WTC11 (cell line): ENCODE results near the gene CHSY3.

Source experiments
- CREB1 ChIP-seq: sonication (generic); formaldehyde crosslinking; IDR thresholded peaks from 2 replicates; pipeline ENCODE4 v1.8.0; 2023; ENCODE audit warnings: mild to moderate bottlenecking, missing genetic modification reagents
- ETV6 ChIP-seq: sonication (generic); formaldehyde crosslinking; IDR thresholded peaks from 2 replicates; pipeline ENCODE4 v1.8.1; 2022; ENCODE audit warnings: mild to moderate bottlenecking, missing genetic modification reagents
- FOXJ3 ChIP-seq: sonication (generic); formaldehyde crosslinking; IDR thresholded peaks from 2 replicates; pipeline ENCODE4 v1.9.0; 2021; ENCODE audit warnings: missing genetic modification reagents, mild to moderate bottlenecking, borderline replicate concordance
- GABPB1 ChIP-seq: sonication (generic); formaldehyde crosslinking; IDR thresholded peaks from 2 replicates; pipeline ENCODE4 v1.8.1; 2023; ENCODE audit warnings: mild to moderate bottlenecking, missing genetic modification reagents
- JAZF1 ChIP-seq: fragments of 250-450 bp; sonication (Bioruptor Pico); IDR thresholded peaks from 2 replicates; pipeline ENCODE4 v1.9.0; 2021; ENCODE audit warnings: moderate library complexity, mild to moderate bottlenecking, inconsistent platforms
- KAT7 ChIP-seq: sonication (generic); formaldehyde crosslinking; IDR thresholded peaks from 2 replicates; pipeline ENCODE4 v1.8.1; 2023; ENCODE audit warnings: missing genetic modification reagents, mild to moderate bottlenecking, borderline replicate concordance
- NFYB ChIP-seq: sonication (generic); formaldehyde crosslinking; conservative IDR thresholded peaks from 2 replicates; pipeline ENCODE4 v1.8.0; 2022; ENCODE audit warnings: low read depth, missing genetic modification reagents
- USF1 ChIP-seq: sonication (generic); formaldehyde crosslinking; IDR thresholded peaks from 2 replicates; pipeline ENCODE4 v1.8.0; 2022; ENCODE audit warnings: mild to moderate bottlenecking, missing genetic modification reagents
- ZNF423 ChIP-seq: fragments of 250-450 bp; sonication (Bioruptor Pico); IDR thresholded peaks from 2 replicates; pipeline ENCODE4 v2.1.2; 2022; ENCODE audit warnings: mild to moderate bottlenecking, moderate library complexity
- TF ChIP-seq, protein P1 (sequence below): sonication (generic); formaldehyde crosslinking; IDR thresholded peaks from 2 replicates; pipeline ENCODE4 v1.8.0; 2023; ENCODE audit warnings: missing genetic modification reagents
- TF ChIP-seq, protein P2 (sequence below): fragments of 200-600 bp; IDR thresholded peaks from 2 replicates; pipeline ENCODE4 v1.8.0; 2022; ENCODE audit warnings: antibody characterized with exemption

- TF ChIP-seq, protein P1, sequence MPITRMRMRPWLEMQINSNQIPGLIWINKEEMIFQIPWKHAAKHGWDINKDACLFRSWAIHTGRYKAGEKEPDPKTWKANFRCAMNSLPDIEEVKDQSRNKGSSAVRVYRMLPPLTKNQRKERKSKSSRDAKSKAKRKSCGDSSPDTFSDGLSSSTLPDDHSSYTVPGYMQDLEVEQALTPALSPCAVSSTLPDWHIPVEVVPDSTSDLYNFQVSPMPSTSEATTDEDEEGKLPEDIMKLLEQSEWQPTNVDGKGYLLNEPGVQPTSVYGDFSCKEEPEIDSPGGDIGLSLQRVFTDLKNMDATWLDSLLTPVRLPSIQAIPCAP (CRISPR knock-in tag), result no peak
- TF ChIP-seq, protein P2, sequence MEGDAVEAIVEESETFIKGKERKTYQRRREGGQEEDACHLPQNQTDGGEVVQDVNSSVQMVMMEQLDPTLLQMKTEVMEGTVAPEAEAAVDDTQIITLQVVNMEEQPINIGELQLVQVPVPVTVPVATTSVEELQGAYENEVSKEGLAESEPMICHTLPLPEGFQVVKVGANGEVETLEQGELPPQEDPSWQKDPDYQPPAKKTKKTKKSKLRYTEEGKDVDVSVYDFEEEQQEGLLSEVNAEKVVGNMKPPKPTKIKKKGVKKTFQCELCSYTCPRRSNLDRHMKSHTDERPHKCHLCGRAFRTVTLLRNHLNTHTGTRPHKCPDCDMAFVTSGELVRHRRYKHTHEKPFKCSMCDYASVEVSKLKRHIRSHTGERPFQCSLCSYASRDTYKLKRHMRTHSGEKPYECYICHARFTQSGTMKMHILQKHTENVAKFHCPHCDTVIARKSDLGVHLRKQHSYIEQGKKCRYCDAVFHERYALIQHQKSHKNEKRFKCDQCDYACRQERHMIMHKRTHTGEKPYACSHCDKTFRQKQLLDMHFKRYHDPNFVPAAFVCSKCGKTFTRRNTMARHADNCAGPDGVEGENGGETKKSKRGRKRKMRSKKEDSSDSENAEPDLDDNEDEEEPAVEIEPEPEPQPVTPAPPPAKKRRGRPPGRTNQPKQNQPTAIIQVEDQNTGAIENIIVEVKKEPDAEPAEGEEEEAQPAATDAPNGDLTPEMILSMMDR, result no peak
- TF ChIP-seq GABPB1, result no peak
- no peak for TF ChIP-seq FOXJ3 (CRISPR knock-in tag)
- TF ChIP-seq KAT7, result no peak
- no peak for TF ChIP-seq CREB1 (CRISPR knock-in tag)
- no peak for TF ChIP-seq JAZF1
- no peak for TF ChIP-seq NFYB (CRISPR knock-in tag)
- TF ChIP-seq USF1 (CRISPR knock-in tag), result no peak
- TF ChIP-seq ZNF423 (CRISPR knock-in tag), result no peak
- no peak for TF ChIP-seq ETV6 (CRISPR knock-in tag)
Observed at GRCh38 chr5:129962506-129962905, 58.2 kb downstream of the CHSY3 start.
